ENCODE measurements around the gene EDARADD.
"Not testable (repeated sequence)": the region's sequence is repeated elsewhere in the genome, so short reads cannot be mapped to it uniquely, and the experiment has no call there.

The EDARADD gene

DNA sequence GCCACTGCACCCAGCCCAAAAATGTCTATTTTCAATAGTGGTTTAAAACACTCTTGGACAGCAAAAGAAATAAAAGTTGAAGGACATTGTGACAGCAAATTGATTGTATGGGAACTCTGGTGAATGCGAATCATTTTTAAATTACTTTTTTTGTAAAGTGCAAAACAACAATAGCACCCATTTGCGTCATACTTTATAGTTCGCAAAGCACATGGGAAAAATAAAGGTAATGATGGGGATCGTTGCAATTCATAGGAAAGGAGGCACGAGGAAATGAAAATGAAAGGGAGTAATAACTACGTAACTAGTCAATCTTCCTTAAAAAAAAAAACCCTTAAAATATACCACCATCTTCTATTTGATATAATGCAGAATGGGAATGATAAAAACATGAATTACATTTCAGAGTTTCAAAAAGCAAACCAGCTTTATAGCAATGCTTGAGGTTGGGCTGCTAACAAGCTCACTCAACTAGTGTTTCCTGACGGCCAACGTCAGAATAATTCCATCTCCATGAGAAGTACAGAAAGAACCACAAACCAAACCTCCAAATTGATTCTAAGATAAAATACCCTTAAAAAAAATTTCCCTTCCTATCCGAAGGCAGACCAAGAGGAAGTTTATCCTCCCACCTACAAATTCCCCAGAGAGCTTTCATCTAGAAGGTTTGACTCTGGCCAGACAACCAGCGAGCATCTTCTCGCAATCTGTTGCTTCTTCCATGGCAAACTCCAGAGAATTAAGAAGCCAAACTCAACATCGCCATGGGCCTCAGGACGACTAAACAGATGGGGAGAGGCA lies at the start of gene EDARADD:
Gene EDARADD (plus strand): TSS at position 606 of the 801 bp plus-strand sequence. CDS start 159 bp downstream, at position 765.
- no peak for DNase-seq (ENCODE audit: low spot score)

GRCh38 chr1:236345728-236346127 lies 48.4 kb upstream of the EDARADD start:
- peak; percentile 9 for DNase-seq (ENCODE audit: low spot score)

DNA sequence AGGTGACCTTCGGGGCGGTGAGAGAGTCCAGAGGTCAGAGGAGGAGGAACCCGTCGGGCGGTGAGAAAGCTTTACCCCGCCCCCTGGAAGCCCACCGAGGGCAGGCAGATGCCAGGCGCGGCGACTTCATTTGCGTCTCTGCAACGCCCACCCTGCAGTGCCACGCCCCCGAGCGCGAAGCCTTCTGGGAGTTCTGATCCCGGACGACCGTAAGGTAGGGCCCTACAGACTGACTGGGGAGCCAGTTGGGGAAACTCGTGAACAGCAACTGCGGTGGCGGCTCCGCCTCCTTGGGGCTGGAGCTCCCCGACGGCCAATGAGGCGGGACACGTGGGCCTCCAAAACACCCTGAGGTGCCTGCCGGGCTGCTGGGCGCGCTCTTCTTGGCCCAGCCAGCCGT lies 46.0 kb upstream of the EDARADD start:
- no peak for DNase-seq (ENCODE audit: low spot score)

DNA sequence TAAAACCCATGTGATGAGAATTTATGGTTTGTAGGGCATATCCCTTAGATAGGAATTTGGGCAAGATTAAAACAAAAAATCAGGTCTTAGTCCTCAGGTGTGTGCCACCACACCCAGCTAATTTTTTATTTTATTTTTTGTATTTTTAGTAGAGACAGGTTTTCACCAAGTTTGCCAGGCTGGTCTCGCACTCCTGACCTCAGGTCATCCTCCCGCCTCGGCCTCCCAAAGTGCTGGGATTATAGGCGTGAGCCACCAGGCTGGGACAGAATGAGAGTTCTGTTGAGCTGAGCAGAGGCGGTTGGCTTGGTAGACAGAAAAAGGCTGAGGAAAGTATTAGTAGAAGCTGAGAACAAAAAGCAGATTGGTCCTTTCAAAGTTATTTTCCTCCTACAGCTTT lies 43.8 kb upstream of the EDARADD start:
- DNase-seq (ENCODE audit: low spot score): no peak

DNA sequence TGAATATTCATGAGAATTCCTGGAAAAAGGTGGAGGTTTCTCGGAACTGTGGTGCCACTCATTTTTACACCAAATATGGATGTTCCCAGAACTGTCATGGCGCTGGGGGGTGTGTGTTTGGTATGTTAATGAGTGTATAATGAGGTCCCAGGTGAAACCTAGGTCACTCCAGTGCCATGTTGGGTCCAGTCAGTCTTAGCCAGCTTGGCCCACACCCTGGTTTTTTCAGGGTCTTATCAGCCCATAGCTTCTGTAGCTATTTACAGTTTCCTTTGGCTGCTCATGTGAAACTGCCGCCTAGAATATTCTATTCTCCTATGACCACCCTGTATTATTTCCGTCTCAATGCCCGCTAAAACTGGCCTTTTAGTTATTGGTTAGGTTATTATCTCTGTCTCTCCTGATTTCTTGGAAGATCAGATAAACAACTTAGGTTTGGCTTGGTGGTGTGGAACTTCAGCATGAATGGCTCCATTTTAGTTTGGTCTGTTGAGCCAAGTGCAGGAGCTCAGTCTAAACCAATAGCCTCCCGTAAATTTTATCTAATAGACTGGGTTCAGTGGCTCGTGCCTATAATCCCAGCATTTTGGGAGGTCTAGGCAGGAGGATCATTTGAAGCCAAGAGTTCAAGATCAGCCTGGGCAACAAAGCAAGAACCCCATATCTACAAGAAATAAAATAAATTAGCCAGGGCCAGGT lies 42.1 kb upstream of the EDARADD start:
- no peak for DNase-seq (ENCODE audit: low spot score)

DNA sequence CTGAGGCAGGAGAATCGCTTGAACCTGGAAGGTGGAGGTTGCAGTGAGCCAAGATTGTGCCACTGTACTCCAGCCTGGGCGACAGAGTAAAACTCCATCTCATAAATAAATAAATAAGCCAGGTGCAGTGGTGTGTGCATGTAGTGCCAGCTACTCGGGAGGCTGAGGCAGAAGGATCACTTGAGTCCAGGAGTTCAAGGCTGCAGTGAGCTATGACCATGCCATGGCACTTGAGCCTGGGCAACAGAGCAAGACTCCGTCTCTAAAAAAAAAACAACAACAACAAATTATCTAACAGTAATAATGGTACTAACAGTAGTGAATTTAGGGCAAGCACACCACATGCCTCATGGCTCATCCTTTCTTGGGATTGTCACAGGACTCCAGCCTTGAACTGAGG lies 41.3 kb upstream of the EDARADD start:
- DNase-seq (ENCODE audit: low spot score): not testable (repeated sequence)

DNA sequence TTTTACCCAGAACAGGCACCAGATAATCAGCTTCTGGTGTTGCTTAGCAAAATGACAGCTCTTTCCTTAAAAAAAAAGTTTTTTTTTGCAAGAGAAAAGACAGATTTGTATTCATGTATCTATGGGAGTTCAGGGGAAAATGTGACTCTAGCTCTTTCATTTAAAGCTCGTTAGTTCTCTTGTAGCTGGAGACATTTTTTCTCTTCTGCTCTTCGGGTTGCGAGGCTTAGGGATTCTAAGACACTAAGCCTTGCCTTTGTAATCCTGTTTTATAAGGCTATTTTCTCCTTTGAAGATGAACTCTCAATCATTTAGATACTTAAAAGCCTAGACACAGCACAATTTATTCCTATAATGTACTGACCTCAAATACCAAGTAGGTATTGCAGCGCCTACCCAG lies 40.3 kb upstream of the EDARADD start:
- DNase-seq (ENCODE audit: low spot score): no peak

DNA sequence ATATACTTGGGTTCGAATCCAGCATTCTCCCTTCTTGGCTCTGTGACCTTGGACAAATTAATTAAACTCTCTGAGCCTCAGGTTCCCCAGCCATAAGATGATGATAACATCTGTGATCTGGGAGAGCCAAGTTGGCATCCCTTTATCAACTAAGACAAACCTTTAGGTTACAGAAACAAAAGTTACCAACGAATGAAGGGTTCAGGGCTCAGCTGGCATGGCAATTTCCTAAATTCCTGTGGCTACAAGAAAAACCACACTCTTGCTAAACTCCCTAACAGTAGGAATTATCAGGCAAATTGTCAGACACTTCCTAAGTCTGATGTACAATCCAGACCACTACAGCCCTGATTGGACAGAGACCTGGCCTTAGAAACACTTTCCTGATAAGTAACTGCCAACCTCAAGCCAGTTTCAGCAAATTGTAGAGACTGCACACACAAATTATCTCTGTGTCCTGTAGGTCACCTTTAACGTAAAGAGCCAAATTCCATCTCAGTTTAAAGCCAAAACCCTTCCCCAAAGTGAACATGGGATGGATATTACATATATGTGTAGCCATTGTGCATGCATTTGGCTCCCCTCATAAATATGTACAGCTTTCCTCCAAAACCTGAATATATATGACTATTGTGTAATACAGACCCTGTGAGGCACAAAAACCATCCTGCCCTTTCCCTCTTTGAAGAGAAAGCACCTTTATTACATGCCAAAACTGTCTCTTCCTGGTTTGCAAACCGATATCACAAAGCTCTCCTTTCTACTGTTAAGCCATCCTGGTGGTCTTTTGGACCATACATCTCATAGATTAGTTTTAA lies 39.5 kb upstream of the EDARADD start:
- DNase-seq (ENCODE audit: low spot score): no peak

DNA sequence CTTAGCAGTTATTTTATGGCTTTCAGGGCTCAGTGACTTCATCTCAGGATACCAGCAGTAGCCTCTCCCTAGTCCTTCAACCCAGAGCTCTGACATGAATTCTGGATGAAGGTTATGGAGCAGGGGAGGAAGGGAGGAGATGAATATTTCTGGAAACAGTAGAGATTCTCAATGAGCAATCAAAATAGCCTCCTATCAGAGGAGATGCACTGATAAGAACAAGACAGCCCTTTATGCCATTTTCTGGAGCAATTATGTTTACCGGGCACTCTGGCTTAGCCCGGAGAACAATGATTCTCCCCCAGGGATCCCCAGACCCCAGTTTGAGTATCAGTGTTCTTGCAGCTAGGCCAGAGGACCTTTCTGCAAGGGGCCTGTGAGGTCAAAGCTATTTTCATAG lies 37.9 kb upstream of the EDARADD start:
- no peak for DNase-seq (ENCODE audit: low spot score)

- no peak for DNase-seq (ENCODE audit: low spot score)
Observed at GRCh38 chr1:236361909-236362590, 32.0 kb upstream of the EDARADD start.

DNA sequence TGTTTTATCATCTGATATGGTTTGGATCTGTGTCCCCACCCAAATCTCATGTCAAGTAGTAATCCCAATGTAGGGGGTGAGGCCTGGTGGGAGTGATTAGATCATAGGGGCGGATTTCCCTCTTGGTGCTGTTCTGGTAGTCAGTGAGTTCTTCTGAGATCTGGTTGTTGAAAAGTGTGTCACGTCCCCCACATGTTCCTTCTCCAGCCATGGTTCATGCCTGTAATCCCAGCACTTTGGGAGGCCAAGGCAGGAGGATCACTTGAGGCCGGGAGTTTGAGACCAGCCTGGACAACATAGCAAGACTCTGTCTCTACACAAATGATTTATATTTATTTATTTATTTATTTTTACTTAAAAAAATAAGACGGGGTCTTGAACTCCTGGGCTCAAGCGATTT lies 30.8 kb upstream of the EDARADD start:
- DNase-seq (ENCODE audit: low spot score): no peak

- DNase-seq (ENCODE audit: low spot score): no peak
Observed at GRCh38 chr1:236365999-236366570, 28.0 kb upstream of the EDARADD start.

DNA sequence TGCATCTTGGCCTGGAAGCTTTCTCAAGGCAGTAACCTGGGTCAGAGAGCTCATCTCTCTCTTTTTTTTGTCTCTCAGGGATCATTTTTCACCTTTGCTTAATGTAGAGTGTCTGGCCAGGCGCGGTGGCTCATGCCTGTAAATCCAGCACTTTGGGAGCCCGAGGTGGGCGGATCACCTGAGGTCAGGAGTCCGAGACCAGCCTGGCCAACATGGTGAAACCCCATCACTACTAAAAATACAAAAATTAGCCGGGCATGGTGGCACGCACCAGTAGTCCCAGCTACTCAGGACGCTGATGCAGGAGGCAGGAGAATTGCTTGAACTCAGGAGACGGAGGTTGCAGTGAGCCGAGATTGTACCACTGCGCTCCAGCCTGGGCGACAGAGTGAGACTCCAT lies 27.4 kb upstream of the EDARADD start:
- DNase-seq (ENCODE audit: low spot score): not testable (repeated sequence)

GRCh38 chr1:236370420-236370819 lies 23.7 kb upstream of the EDARADD start:
- no peak for DNase-seq (ENCODE audit: low spot score)

GRCh38 chr1:236371083-236371482 lies 23.0 kb upstream of the EDARADD start:
- DNase-seq (ENCODE audit: low spot score): no peak

DNA sequence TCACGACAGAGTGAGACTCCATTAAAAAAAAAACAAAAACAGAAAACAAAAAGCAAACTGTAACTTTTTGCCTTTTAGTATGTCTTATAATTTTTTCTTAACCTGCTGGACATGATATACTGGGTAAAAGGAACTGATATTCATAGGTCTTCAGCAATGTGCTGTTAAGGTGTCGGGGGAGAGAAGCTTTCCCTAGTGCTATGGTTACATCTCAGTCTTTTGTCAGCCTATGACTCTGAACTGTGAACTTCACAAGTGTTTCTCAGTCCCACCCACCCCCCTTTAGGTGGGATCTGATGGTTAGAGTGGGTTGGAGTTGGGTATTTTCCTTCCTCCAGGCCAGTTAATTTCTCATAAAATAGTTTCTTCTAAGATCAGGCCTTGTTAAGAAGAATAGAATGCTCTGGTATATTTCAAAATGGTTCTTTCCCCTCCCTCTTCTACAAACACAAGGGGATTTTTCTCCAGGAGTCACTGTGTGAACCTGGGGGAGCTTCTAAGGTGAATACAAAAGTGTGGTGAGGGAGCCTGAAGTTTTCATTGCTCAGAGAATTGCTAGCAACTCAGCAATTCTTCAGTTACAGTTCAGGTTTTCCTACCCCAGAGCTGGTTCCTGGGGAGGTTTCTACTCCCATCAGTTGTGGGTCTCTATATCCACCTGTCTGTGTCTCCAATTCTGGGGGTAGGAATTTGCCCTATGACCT lies 16.1 kb upstream of the EDARADD start:
- no peak for DNase-seq (ENCODE audit: low spot score)

- no peak for DNase-seq (ENCODE audit: low spot score)
Observed at GRCh38 chr1:236381565-236382158, 12.4 kb upstream of the EDARADD start.

GRCh38 chr1:236388332-236388731 lies 5.8 kb upstream of the EDARADD start:
- no peak for DNase-seq (ENCODE audit: low spot score)

DNA sequence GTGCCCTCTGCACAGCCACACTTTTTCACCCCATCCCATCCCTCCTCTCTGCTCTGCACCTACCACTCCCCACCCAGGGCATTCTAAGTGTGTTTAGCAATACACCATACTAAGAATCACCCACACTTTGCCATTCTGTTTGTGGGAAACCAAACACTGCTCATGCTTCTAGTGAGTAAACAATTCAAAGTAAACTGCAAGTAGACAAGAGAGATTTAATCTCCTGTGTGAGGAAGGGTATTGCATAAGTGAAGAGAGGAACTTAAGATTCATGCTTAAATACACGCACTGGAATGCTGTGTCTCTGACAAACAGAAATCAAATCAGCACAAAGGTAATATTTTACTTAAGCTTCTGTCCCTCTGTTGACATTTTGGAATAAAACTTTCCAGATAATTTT lies 4.8 kb upstream of the EDARADD start:
- DNase-seq (ENCODE audit: low spot score): no peak

DNA sequence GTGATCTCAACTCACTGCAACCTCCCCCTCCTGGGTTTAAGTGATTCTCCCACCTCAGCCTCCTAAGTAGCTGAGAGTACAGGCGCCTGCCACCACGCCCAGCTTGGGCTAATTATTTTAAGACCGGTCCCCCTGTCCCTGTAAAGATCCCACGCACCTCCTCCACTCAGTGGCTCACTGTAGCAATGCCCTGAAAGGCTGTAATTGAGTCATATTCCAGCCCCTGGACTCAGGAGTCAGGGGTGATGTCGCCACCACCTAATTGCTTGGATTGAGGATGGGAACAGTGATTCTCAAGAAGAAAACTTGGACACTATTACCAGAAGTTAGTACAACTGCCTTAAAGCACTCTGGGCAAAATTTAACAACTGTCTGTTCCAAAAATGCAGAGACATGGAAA lies 3.1 kb upstream of the EDARADD start:
- no peak for DNase-seq (ENCODE audit: low spot score)

- DNase-seq (ENCODE audit: low spot score): no peak
Observed at GRCh38 chr1:236392182-236392581, 1.9 kb upstream of the EDARADD start.

Data from cerebellar cortex (tissue), 1 donor.